ENCODE measurements around the gene MCHR1. TPM values are rescaled to one million over a fixed set of nuclear protein-coding genes. Genes with fewer than 3 reads are reported as not detected.
A peak's percentile ranks its signal among the peaks of the same experiment; 100 is the strongest.

MCHR1 gene
- total RNA-seq, 4 donors from 2014 or later: 0.27 TPM; not detected in 3

- no peak for DNase-seq
- in situ Hi-C loops (cut with MboI; ENCODE audit: low pct_ligation_motif_present in 1 of 4, low pct_unique_long_range_greater_than_20kb in 1 of 4, low sequenced_read_pairs in 3 of 4): no loop called here
- no peaks in the 10 kb centered on the region for H3K36me3 ChIP-seq
- TF ChIP-seq CTCF (IDR thresholded peaks at IDR 0.05): no peak
- no peak for TF ChIP-seq POLR2AphosphoS5 (IDR thresholded peaks at IDR 0.05)
- no peak for TF ChIP-seq POLR2A (IDR thresholded peaks at IDR 0.05)
- no peak for TF ChIP-seq EP300 (IDR thresholded peaks at IDR 0.05; ENCODE audit: low read depth)
- H3K4me1 ChIP-seq: peaks cover 0 to 21% (median 13%) of the 10 kb centered on the region in 4 donors
- 60 to 73% methylated on average over 2 to 14 of the region's 14 CpGs for WGBS, 2 donors (ENCODE audit: low coverage in 1 of 2)
- peaks cover 23% of the 10 kb centered on the region for H3K27me3 ChIP-seq
- no peak overlapping the region for H3K27ac ChIP-seq
- no peaks in the 10 kb centered on the region for H3K9me3 ChIP-seq
- H3K4me3 ChIP-seq: peak overlapping the region in 1 of 4 donors; percentile 19
- intact Hi-C loops (cut with DNase I; ENCODE audit: low total_unique reads): no loop called here
These were observed 613 bp upstream of the MCHR1 start for GRCh38 chr22:40678493-40679248.

GRCh38 chr22:40679964-40680818 lies 907 bp downstream of the MCHR1 start:
- Histone ChIP-seq H3K36me3 (no peaks in the 10 kb centered on the region), H3K4me1 (peaks cover 0 to 21% (median 13%) of the 10 kb centered on the region in 4 donors), H3K27ac (no peak overlapping the region), H3K27me3 (peaks cover 23% of the 10 kb centered on the region), H3K9me3 (no peaks in the 10 kb centered on the region), H3K4me3 (no peak overlapping the region)
- intact Hi-C loops (cut with DNase I; ENCODE audit: low total_unique reads) (loop anchor here (5.0 kb wide), 1 partner anchor 82 kb away; no protein-coding TSS in a partner anchor), in situ Hi-C loops (cut with MboI; ENCODE audit: low pct_ligation_motif_present in 1 of 4, low pct_unique_long_range_greater_than_20kb in 1 of 4, low sequenced_read_pairs in 3 of 4) (loop anchor here in 1 of 4 donors (5.0 kb wide), 1 partner anchor 82 kb away; no protein-coding TSS in a partner anchor)
- 42 to 49% methylated on average over 6 to 8 of the region's 9 CpGs for WGBS, 2 donors (ENCODE audit: low coverage in 1 of 2)
- DNase-seq: no peak
- no peak for TF ChIP-seq EP300 (IDR thresholded peaks at IDR 0.05; ENCODE audit: low read depth)
- no peak for TF ChIP-seq POLR2AphosphoS5 (IDR thresholded peaks at IDR 0.05)
- TF ChIP-seq CTCF (IDR thresholded peaks at IDR 0.05): no peak
- no peak for TF ChIP-seq POLR2A (IDR thresholded peaks at IDR 0.05)

- intact Hi-C loops (cut with DNase I; ENCODE audit: low total_unique reads): loop anchor here (5.0 kb wide), 1 partner anchor 82 kb away; no protein-coding TSS in a partner anchor
- Histone ChIP-seq H3K27me3 (peaks cover 23% of the 10 kb centered on the region), H3K27ac (no peak overlapping the region), H3K4me1 (peaks cover 0 to 21% (median 13%) of the 10 kb centered on the region in 4 donors), H3K36me3 (no peaks in the 10 kb centered on the region), H3K9me3 (no peaks in the 10 kb centered on the region), H3K4me3 (no peak overlapping the region)
- 67 to 94% methylated on average over 1 to 15 of the region's 15 CpGs for whole genome bisulfite sequencing, 2 donors (ENCODE audit: low coverage in 1 of 2)
- DNase-seq: no peak
- TF ChIP-seq EP300 (IDR thresholded peaks at IDR 0.05; ENCODE audit: low read depth) (no peak), POLR2A (IDR thresholded peaks at IDR 0.05) (no peak), POLR2AphosphoS5 (IDR thresholded peaks at IDR 0.05) (no peak), CTCF (IDR thresholded peaks at IDR 0.05) (no peak)
- in situ Hi-C loops (cut with MboI; ENCODE audit: low pct_ligation_motif_present in 1 of 4, low pct_unique_long_range_greater_than_20kb in 1 of 4, low sequenced_read_pairs in 3 of 4): loop anchor here in 1 of 4 donors (5.0 kb wide), 1 partner anchor 82 kb away; no protein-coding TSS in a partner anchor
These were observed 1.5 kb downstream of the MCHR1 start for GRCh38 chr22:40680819-40681183.

- no peak for DNase-seq
- Histone ChIP-seq H3K4me3 (no peak overlapping the region), H3K4me1 (peaks cover 0 to 21% (median 13%) of the 10 kb centered on the region in 4 donors), H3K27ac (no peak overlapping the region), H3K27me3 (peaks cover 23% of the 10 kb centered on the region), H3K9me3 (no peaks in the 10 kb centered on the region), H3K36me3 (no peaks in the 10 kb centered on the region)
- intact Hi-C loops (cut with DNase I; ENCODE audit: low total_unique reads): loop anchor here (5.0 kb wide), 1 partner anchor 81 kb away; no protein-coding TSS in a partner anchor
- TF ChIP-seq POLR2A (IDR thresholded peaks at IDR 0.05) (no peak), POLR2AphosphoS5 (IDR thresholded peaks at IDR 0.05) (no peak), EP300 (IDR thresholded peaks at IDR 0.05; ENCODE audit: low read depth) (no peak), CTCF (IDR thresholded peaks at IDR 0.05) (no peak)
- in situ Hi-C loops (cut with MboI; ENCODE audit: low pct_ligation_motif_present in 1 of 4, low pct_unique_long_range_greater_than_20kb in 1 of 4, low sequenced_read_pairs in 3 of 4): loop anchor here in 1 of 4 donors (5.0 kb wide), 1 partner anchor 81 kb away; no protein-coding TSS in a partner anchor
- WGBS, 2 donors (ENCODE audit: low coverage in 1 of 2): 90 to 92% methylated on average over 4 to 19 of the region's 19 CpGs
These were observed 2.2 kb downstream of the MCHR1 start for GRCh38 chr22:40681451-40681850.
